Rectal smooth muscle tissue (tissue), 1 donor: ENCODE results near the gene FAM20C.

Experiments used
- H3K27ac ChIP-seq: one replicate; pipeline ENCODE4 v1.7.0; 2013; ENCODE audit warnings: low read depth, low read length, inconsistent platforms
- H3K27me3 ChIP-seq: one replicate; pipeline ENCODE4 v1.7.0; 2013; ENCODE audit warnings: low read length; ENCODE audit not compliant: control insufficient read depth, insufficient read depth
- H3K36me3 ChIP-seq: one replicate; pipeline ENCODE4 v1.7.0; 2013; ENCODE audit warnings: low read length; ENCODE audit not compliant: control insufficient read depth, insufficient read depth
- H3K4me1 ChIP-seq: one replicate; pipeline ENCODE4 v1.7.0; 2013; ENCODE audit warnings: low read length; ENCODE audit not compliant: control insufficient read depth, insufficient read depth
- H3K4me3 ChIP-seq: one replicate; pipeline ENCODE4 v1.7.0; 2013; ENCODE audit warnings: low read length
- H3K9ac ChIP-seq: one replicate; pipeline ENCODE4 v1.7.0; 2013; ENCODE audit warnings: low read length

FAM20C gene

GRCh38 chr7:247636-248035 is 55.3 kb downstream of the FAM20C start:
- Histone ChIP-seq H3K36me3 (peaks cover 7% of the 10 kb centered on the region), H3K4me1 (no peaks in the 10 kb centered on the region), H3K9ac (no peak overlapping the region), H3K27ac (no peak overlapping the region), H3K27me3 (no peaks in the 10 kb centered on the region), H3K4me3 (no peak overlapping the region)

- Histone ChIP-seq H3K9ac (no peak overlapping the region), H3K36me3 (peaks cover 9% of the 10 kb centered on the region), H3K27me3 (no peaks in the 10 kb centered on the region), H3K27ac (no peak overlapping the region), H3K4me1 (no peaks in the 10 kb centered on the region), H3K4me3 (no peak overlapping the region)
Observed at GRCh38 chr7:248732-249435, 56.5 kb downstream of the FAM20C start.

- Histone ChIP-seq H3K4me3 (no peak overlapping the region), H3K9ac (no peak overlapping the region), H3K4me1 (no peaks in the 10 kb centered on the region), H3K27ac (no peak overlapping the region), H3K36me3 (peaks cover 9% of the 10 kb centered on the region), H3K27me3 (no peaks in the 10 kb centered on the region)
Observed at GRCh38 chr7:249989-250388, 57.6 kb downstream of the FAM20C start.

- Histone ChIP-seq H3K36me3 (peaks cover 9% of the 10 kb centered on the region), H3K9ac (no peak overlapping the region), H3K4me1 (no peaks in the 10 kb centered on the region), H3K4me3 (no peak overlapping the region), H3K27me3 (no peaks in the 10 kb centered on the region), H3K27ac (no peak overlapping the region)
Observed at GRCh38 chr7:250523-250922, 58.2 kb downstream of the FAM20C start.

GRCh38 chr7:251005-251404 is 58.6 kb downstream of the FAM20C start:
- no peak overlapping the region for H3K27ac ChIP-seq
- peaks cover 9% of the 10 kb centered on the region for H3K36me3 ChIP-seq
- no peaks in the 10 kb centered on the region for H3K27me3 ChIP-seq
- H3K9ac ChIP-seq, result no peak overlapping the region
- H3K4me1 ChIP-seq, result no peaks in the 10 kb centered on the region
- no peak overlapping the region for H3K4me3 ChIP-seq

- H3K9ac ChIP-seq, result no peak overlapping the region
- no peak overlapping the region for H3K4me3 ChIP-seq
- H3K36me3 ChIP-seq, result peaks cover 12% of the 10 kb centered on the region
- H3K27me3 ChIP-seq, result no peaks in the 10 kb centered on the region
- no peak overlapping the region for H3K27ac ChIP-seq
- H3K4me1 ChIP-seq, result no peaks in the 10 kb centered on the region
Observed at GRCh38 chr7:251446-252175, 59.2 kb downstream of the FAM20C start.

- H3K4me1 ChIP-seq, result no peaks in the 10 kb centered on the region
- H3K36me3 ChIP-seq, result peaks cover 13% of the 10 kb centered on the region
- no peak overlapping the region for H3K9ac ChIP-seq
- H3K27ac ChIP-seq, result no peak overlapping the region
- H3K4me3 ChIP-seq, result no peak overlapping the region
- H3K27me3 ChIP-seq, result no peaks in the 10 kb centered on the region
Observed at GRCh38 chr7:252216-252965, 60.0 kb downstream of the FAM20C start.

GRCh38 chr7:252981-253380 is 60.6 kb downstream of the FAM20C start:
- peaks cover 13% of the 10 kb centered on the region for H3K36me3 ChIP-seq
- H3K4me1 ChIP-seq, result no peaks in the 10 kb centered on the region
- H3K27me3 ChIP-seq, result no peaks in the 10 kb centered on the region
- H3K9ac ChIP-seq, result no peak overlapping the region
- H3K4me3 ChIP-seq, result no peak overlapping the region
- no peak overlapping the region for H3K27ac ChIP-seq

- H3K36me3 ChIP-seq, result peaks cover 11% of the 10 kb centered on the region
- no peak overlapping the region for H3K27ac ChIP-seq
- no peaks in the 10 kb centered on the region for H3K4me1 ChIP-seq
- no peaks in the 10 kb centered on the region for H3K27me3 ChIP-seq
- no peak overlapping the region for H3K4me3 ChIP-seq
- H3K9ac ChIP-seq, result no peak overlapping the region
Observed at GRCh38 chr7:253581-254336, 61.4 kb downstream of the FAM20C start.

GRCh38 chr7:254337-255037 is 62.1 kb downstream of the FAM20C start:
- H3K36me3 ChIP-seq, result peaks cover 14% of the 10 kb centered on the region
- H3K27ac ChIP-seq, result no peak overlapping the region
- no peaks in the 10 kb centered on the region for H3K27me3 ChIP-seq
- H3K4me1 ChIP-seq, result no peaks in the 10 kb centered on the region
- H3K9ac ChIP-seq, result no peak overlapping the region
- H3K4me3 ChIP-seq, result no peak overlapping the region

- H3K27ac ChIP-seq, result no peak overlapping the region
- no peak overlapping the region for H3K4me3 ChIP-seq
- no peak overlapping the region for H3K9ac ChIP-seq
- no peaks in the 10 kb centered on the region for H3K4me1 ChIP-seq
- peaks cover 17% of the 10 kb centered on the region for H3K36me3 ChIP-seq
- no peaks in the 10 kb centered on the region for H3K27me3 ChIP-seq
Observed at GRCh38 chr7:255038-255435, 62.7 kb downstream of the FAM20C start.
